Activated T-helper 1 cell treated with anti-CD3 and anti-CD28 coated beads, Interleukin-2, amount 50 U/mL, for 16 hours (primary cell): Measurements from ENCODE around the gene UIMC1.
A peak's percentile ranks its signal among the peaks of the same experiment; 100 is the strongest.
"Not testable (repeated sequence)": the region's sequence is repeated elsewhere in the genome, so short reads cannot be mapped to it uniquely, and the experiment has no call there.

Source experiments
- DNase-seq, 2 donors: peaks; one replicate each; pipeline ENCODE4 v3.0.0-alpha.2; 2020; ENCODE audit warnings: low read depth in 1 of 2, low spot score in 1 of 2

Gene UIMC1

DNA sequence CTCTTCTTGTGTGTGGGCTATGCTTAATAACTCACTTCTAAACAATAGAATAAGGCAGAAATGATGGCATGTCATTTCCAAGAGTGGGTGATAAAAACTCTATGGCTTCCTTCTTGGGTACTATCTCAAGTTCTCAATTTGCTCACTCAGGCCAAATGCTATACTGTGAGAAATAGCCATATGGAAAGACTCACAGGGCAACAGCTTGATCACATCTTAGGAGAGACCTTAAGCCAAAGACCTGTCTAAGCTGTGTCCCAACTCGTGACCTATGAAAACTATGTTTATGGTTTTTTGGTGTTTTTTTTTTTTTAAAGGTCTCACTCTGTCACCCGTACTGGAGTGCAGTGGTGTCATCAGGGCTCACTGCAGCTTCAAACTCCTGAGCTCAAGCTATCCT lies 2.1 kb upstream of the UIMC1 start:
- no peak for DNase-seq

DNA sequence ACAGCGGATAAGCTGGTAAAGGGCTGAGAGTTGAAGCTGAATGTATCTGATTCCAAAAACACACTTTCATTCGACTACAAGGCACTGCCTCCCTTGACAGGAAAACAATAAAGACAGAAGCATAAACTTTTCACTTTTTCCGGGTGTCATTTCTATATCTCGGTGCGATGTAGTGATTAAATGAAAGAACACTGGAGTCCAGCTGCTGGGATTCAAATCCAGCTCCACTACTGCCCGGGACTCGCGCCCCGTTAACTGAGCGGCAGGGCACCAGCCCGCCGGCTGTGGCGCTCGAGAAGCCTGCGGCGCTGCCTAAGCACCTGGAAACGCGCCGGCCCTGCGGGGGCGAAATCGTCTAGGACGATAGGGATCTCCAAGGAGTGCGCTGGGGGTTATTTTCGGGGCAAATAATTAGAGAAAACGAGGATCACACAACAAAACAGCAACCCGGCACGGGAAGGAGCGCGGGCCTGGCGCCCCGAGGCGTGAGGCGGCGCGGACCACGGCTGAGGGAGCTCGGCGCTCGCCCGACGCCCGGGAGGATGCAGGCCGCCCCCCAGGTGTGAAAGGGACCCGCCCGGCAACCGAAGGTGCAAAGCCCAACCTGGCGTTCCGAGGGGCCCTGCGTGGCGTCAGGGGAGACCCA lies 837 bp downstream of the UIMC1 start:
- DNase-seq, result peak; percentile 21 to 38

DNA sequence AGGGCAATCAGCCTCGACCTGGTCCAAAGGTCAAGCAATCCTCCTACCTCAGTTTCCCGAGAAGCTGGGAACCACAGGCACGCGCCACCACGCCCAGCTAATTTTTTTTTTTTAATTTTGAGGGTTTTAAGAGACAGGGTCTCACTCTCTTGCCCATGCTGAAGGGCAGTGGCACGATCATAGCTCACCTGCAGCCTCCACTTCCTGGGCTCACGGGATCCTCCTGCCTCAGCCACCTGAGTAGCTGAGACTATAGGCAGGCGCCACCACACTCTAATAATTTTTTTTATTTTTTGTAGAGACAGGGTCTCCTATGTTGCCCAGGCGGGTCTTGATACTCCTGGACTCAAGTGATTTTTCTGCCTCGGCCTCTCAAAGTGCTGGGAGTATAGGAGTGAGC lies 1.6 kb downstream of the UIMC1 start:
- no peak for DNase-seq

DNA sequence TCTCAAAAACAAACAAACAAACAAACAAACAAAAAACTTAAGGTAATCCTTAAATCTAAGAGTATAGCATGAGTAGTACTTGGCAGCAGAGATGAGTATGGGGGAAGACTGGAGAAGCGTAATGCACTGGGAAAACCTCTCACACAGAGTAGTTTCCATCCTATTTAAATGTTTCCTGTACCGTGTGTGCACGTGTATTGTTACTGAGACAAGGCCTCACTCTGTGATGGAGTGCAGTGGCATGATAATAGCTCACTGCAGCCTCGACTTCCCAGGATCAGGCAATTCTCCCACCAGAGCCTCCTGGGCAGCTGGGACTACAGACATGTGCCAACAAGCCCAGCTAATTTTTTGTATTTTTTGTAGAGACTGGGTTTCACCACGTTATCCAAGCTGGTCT lies 2.9 kb downstream of the UIMC1 start:
- no peak for DNase-seq

DNA sequence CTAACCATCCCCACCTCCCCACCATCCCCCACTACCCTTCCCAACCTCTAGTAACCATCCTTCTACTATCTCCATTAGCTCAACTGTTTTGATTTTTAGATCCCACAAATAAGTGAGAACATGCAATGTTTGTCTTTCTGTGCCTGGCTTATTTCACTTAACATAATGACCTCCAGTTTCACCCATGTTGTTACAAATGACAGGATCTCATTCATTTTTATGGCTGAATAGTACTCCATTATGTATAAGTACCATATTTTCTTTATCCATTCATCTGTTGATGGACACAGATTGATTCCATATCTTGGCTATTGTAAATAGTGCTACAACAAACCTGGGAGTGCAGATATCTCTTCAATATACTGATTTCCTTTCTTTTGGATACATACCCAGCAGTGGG lies 7.1 kb downstream of the UIMC1 start:
- DNase-seq, result not testable (repeated sequence)

DNA sequence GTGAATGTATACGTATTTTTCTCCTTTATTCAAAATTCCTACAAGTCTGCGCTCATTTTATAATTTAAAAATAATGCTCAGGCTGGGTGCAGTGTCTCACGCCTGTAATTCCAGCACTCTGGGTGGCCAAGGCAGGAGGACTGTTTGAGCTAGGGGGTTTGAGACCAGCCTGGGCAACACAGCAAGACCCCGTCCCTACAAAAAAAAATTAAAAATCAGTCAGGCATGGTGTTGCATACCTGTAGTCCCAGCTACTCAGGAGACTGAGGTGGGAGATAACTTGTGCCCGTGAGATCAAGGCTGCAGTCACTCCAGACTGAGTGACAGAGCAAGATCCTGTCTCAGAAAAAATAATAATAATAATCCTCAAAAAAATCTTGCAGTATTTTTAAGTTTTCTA lies 7.8 kb downstream of the UIMC1 start:
- no peak for DNase-seq

DNA sequence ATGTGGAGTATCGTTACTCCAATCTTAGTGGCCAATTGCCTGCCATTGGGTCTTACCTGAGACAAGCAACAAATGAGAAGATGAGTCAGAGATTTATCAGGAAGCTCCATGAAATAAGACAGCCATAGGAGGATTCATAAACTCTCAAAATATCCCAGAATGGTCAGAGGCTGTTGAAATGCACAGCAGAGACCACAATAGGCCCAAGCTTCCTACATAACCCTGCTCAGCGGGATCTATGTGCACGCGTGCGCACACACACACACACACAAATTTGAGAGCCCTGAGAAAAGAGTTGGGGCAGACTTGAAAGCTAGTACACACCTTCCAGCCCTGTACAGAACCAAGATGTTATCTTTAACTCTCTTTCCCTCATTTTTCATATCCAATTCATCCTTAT lies 9.8 kb downstream of the UIMC1 start:
- no peak for DNase-seq

DNA sequence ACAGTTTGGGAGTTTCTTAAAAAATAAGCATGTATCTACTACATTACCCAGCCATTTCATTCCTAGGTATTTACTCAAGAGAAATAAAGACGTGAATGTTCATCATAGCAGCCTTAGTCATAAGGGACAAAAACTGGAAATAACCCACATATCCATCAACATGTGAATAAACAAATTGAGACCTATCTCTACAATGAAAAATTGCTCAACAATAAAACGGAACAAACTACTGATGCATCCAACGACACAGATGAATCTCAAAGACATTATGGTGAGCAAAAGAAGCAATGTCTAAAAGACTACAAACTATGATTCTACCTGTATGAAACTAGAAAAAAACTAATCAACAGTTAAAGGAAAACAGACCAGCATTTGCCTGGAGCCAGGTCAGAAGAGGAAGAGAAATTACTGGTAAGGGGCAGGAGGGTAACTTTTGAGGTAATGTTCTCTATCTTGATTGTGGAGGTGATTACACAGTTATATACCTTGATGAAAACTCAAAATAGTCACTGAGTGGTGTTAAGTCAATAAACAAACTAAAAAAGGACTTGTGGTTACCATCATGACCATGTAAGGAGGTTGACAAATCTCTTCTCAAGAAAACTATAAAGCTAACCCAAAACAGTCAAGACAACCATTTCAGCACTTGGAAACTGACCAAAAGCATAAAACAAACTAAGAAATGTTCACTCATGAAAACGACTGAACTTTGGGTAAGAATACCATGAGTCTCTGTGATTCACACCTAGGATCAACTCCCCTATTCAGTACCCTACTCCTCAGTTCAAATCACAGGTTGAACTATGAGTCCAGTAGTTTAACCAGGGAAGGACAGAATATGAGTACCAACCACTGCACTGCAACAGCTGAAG lies 10.4 kb downstream of the UIMC1 start:
- no peak for DNase-seq

DNA sequence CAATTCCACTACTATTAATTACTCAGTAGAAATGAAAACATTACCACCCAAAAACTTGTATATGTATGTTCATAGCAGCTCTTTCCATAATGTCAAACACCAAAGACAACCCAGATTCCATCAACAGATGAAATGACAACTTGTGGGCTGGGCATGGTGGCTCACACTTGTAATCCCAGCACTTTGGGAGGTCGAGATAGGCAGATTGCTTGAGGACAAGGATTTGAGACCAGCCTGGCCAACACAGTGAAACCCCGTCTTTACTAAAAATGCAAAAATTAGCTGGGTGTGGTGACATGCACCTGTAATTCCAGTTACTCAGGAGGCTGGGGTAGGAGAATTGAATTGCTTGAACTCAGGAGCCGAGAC lies 11.5 kb downstream of the UIMC1 start:
- DNase-seq, result no peak

DNA sequence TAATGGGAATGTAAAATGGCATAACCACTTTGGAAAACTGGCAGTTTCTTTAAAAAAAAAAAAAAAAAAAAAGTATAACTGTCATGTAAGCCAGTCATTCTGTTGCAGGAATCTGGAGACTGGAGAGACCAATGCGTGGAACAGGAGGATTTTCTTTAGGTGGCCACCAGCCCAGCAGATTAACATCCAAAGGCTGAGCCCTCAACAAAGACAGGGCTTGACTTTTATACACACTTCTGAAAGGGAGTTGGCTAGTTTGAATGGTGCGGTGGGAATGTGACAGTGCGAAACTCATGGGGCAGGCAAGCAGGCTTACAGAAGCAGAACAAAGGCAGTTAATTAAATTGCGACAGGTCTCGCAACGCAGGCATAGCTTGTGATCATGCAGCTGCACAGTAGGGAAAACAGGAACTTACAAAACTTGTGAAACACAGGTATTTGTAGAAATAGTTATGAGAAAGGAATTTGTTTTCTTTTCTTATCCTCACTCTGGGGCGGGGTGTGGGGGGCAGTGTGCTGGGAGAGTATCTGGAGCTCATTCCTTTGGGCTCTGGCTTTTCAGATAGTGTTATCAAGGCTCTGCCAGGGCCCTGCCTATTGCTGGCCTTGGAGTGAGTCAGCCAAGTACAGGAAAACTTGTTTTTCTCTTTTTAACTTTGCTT lies 12.0 kb downstream of the UIMC1 start:
- DNase-seq, result no peak

DNA sequence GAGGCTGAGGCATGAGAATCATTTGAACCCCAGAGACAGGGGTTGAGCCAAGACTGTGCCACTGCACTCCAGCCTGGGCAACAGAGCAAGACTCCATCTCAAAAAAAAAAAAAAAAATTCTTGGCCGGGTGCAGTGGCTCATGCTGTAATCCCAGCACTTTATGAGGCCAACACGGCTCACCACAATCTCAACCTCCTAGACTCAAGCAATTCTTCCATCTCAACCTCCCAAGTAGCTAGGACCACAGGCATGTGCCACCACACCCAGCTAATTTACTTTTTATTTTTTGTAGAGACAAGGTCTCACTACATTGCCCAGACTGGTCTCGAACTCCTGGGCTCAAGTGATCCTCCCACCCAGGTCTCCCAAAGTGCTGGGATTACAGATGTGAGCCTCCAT lies 13.5 kb downstream of the UIMC1 start:
- DNase-seq, result not testable (repeated sequence)

DNA sequence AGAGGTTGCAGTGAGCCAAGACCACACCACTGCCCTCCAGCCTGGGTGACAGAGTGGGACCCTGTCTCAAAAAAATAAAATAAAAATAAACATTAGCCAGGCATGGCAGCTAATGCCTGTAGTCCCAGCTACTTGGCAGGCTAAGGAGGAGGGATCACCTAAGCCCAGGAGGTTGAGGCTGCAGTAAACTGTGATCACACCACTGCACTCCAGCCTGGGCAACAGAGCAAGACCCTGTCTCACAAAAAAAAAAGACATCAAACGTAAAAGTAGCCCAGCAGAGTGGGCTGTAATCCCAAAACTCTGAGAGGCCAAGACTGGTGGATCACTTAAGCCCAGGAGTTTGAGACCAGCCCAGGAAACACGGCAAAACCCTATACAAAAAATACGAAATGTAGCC lies 19.0 kb downstream of the UIMC1 start:
- DNase-seq, result no peak

DNA sequence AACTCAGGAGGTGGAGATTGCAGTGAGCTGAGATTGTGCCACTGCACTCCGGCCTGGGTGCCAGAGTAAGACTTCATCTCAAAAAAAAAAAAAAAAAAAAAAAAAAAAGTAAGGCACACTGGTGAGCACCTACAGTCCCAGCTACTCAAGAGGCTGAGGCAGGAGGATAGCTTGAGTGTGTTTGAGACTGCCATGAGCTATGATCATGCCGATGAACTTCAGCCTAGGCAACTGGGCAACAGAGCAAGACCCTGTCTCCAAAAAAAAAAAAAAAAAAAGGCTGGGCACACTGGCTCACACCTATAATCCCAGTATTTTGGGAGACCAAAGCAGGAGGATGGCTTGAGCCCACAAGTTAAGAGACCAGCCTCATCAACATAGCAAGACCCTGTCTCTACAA lies 20.3 kb downstream of the UIMC1 start:
- DNase-seq, result no peak

DNA sequence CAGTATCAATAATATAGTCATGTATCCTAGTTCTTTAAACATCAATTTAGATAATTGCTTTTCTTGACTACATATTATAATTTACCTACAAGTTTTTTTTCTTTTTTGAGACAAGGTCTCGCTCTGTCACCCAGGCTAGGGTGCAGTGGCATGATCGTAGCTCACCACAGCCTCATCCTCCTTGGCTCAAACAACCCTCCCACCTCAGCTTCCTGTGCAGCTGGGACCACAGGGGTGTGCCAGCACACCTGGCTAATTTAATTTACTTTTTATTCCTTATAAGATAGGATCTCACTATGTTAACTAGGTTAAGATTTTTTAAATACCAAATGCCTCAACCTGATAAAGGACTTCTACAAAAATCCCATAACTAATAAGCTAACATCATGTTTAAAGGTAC lies 21.1 kb downstream of the UIMC1 start:
- no peak for DNase-seq

DNA sequence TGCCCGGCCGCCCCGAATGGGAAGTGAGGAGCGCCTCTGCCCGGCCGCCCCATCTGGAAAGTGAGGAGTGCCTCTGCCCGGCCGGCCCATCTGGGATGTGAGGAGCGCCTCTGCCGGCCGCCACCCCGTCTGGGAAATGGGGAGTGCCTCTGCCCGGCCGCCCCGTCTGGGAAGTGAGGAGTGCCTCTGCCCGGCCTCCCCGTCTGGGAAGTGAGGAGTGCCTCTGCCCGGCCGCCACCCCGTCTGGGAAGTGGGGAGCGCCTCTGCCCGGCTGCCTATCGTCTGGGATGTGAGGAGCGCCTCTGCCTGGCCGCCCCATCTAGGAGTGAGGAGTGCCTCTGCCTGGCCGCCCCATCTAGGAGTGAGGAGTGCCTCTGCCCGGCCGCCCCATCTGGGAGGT lies 22.4 kb downstream of the UIMC1 start:
- DNase-seq, result not testable (repeated sequence)

DNA sequence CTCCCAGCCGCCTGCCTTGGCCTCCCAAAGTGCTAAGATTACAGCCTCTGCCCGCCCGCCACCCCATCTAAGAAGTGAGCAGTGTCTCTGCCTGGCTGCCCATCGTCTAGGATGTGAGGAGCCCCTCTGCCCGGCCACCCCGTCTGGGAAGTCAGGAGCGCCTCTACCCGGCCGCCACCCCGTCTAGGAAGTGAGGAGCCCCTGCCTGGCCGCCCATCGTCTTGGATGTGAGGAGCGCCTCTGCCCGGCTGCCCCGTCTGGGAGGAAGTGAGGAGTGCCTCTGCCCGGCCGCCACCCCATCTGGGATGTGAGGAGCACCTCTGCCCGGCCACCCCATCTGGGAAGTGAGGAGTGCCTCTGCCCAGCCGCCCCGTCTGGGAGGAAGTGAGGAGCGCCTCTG lies 23.0 kb downstream of the UIMC1 start:
- not testable (repeated sequence) for DNase-seq

DNA sequence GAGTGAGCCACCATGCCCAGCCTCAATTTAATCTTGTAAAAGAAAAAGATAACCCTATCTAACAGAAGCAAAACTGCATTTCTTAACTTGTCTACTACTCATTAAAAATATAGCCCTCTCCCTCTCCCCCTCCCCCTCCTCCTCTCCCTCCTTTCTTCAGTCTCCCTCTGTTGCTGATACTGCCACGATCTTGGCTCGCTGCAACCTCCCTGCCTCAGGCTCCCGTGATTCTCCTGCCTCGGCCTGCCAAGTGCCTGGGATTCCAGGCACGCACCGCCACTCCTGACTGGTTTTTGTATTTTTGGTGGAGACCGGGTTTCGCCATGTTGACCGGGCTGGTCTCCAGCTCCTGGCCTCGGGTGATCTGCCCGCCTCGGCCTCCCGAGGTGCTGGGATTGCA lies 23.5 kb downstream of the UIMC1 start:
- DNase-seq, result not testable (repeated sequence)

DNA sequence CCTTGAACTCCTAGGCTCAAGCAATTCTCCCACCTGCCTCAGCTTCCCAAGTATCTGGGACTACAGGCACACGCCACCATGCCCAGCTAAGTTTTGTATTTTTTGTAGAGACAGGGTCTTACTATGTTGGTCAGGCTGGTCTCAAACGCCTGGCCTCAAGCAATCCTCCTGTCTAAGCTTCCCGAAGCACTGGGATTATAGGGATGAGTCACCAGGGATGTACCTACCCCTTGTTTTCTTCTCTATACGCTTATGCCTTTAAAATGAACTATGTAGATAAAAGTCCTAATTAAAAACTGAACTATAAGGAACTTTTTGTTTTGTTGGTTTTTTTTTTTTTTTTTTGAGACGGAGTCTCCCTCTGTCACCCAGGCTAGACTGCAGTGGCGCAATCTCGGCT lies 25.8 kb downstream of the UIMC1 start:
- no peak for DNase-seq

DNA sequence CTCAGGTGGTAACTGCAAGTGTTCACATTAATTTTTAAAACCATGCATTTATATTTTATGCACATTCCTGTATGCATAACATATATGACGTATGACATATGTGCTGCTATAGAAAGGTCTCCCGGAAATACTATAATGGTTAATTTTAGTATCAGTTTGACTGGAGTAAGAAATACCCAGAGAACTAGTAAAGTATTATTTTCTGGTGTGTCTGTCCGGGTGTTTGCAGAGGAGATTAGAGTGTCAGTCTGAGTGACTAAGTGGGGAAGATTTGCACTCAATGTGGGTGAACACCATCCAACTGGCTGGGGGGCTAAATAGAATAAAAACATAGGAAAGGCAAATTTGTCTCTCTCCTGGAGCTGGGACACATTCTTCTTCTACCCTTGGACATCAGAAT lies 26.9 kb downstream of the UIMC1 start:
- no peak for DNase-seq

DNA sequence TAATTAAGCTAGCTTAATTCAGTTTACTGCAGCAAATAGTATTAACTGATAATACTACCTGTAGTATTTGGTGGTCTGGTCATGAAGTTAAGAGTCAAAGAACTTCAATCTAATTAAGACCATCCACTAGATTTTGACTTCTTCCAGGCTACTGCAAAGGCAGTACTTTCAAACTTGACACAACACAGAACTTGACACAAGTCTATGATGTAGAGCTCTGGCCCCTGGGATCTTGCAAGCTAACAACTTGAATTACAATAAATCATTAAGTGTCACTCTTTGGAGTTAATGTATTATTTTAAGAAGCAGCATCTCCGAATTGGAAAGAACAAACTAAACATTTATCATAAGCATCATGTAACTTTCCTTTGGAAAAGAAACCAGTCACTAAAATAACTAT lies 40.9 kb downstream of the UIMC1 start:
- DNase-seq, result no peak

DNA sequence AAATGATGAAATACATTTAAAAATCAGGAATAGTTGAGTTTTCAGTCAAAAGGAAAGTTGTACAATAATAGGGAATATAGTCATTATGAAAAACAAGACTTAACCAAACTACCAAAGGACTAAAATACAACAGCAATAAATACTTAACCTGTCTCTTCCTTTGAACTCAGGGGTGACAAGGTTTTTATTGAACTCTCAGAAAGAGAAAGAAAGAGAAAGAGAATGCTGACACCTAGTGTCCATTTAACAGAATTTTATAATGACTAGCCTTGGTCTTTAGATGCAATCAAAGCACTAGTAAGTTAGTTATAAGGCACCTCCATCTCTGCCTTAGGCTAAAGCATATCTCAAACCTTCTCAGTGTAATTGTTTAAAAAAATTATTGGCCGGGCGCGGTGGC lies 47.5 kb downstream of the UIMC1 start:
- no peak for DNase-seq

DNA sequence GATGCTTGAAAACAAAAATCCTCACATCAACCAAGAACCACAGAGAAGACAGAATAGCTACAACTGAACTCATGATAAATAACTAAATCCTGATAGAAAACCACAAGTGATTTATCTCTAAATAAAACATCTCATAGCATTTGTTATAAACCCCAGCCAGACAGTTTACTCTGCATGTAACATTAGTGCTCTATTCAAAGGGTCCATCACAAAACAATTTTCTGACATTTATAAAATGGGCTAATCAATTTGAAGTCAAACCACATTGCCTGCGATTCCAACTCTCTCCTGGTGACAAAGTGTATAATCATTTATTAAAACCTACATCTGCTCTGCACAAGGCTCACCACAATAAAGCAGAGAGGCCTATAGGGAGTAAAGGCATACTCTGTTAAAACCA lies 49.8 kb downstream of the UIMC1 start:
- DNase-seq, result no peak
